Ishikawa (cell line): ENCODE measurements around the gene STARD3.

Source experiments
- CREB1 ChIP-seq: IDR thresholded peaks from 2 replicates; pipeline ENCODE4 v1.6.1; 2012; ENCODE audit warnings: low read depth
- EGR1 ChIP-seq: IDR thresholded peaks from 2 replicates; pipeline ENCODE4 v1.6.1; 2012
- FOXM1 ChIP-seq: IDR thresholded peaks from 2 replicates; pipeline ENCODE4 v1.6.1; 2012; ENCODE audit warnings: low read depth, borderline replicate concordance
- MAX ChIP-seq: IDR thresholded peaks from 2 replicates; pipeline ENCODE4 v1.6.1; 2012
- RAD21 ChIP-seq: IDR thresholded peaks from 2 replicates; pipeline ENCODE4 v1.6.1; 2012; ENCODE audit warnings: low read depth
- REST ChIP-seq: IDR thresholded peaks from 2 replicates; pipeline ENCODE4 v1.6.1; 2012; ENCODE audit warnings: low read depth, mild to moderate bottlenecking
- TAF1 ChIP-seq: IDR thresholded peaks from 2 replicates; pipeline ENCODE4 v1.6.1; 2012; ENCODE audit warnings: low read depth, mild to moderate bottlenecking
- YY1 ChIP-seq: IDR thresholded peaks from 2 replicates; pipeline ENCODE4 v1.6.1; 2012; ENCODE audit warnings: low read depth

- no peak for TF ChIP-seq CREB1
- TF ChIP-seq YY1, result no peak
- TF ChIP-seq MAX, result no peak
- no peak for TF ChIP-seq EGR1
- TF ChIP-seq RAD21, result no peak
- TF ChIP-seq TAF1, result no peak
- TF ChIP-seq REST, result no peak
- no peak for TF ChIP-seq FOXM1
Observed at GRCh38 chr17:39619786-39620101, 17.2 kb upstream of the STARD3 start.
